Aorta (tissue), 5 donors: ENCODE measurements around the gene CENPK. TPM values are rescaled to one million over a fixed set of nuclear protein-coding genes. Genes with fewer than 3 reads are reported as not detected.
A peak's percentile ranks its signal among the peaks of the same experiment; 100 is the strongest.
"Not testable (repeated sequence)": the region's sequence is repeated elsewhere in the genome, so short reads cannot be mapped to it uniquely, and the experiment has no call there.

Experiments used
- ATAC-seq: fragments of 200-7000 bp; cut with Tn5 transposase; one replicate; pipeline ENCODE4 v1.9.1; 2022; ENCODE audit warnings: moderate library complexity; ENCODE audit not compliant: low FRiP score
- DNase-seq, 2 donors: peaks; one replicate each; pipeline ENCODE4 v3.0.0-alpha.2; 2020
- H3K27ac ChIP-seq, 2 donors: one replicate each; pipeline ENCODE4 v1.5.1; 2013; ENCODE audit warnings: low read length in 2 of 2, mild to moderate bottlenecking in 2 of 2, moderate library complexity in 2 of 2, control low read depth in 1 of 2, inconsistent platforms in 1 of 2, low read depth in 1 of 2
- H3K27me3 ChIP-seq, 2 donors: one replicate each; pipeline ENCODE4 v1.6.1; 2013; ENCODE audit warnings: control low read depth in 1 of 2, low read length in 1 of 2, mild to moderate bottlenecking in 1 of 2, moderate library complexity in 1 of 2; ENCODE audit not compliant: insufficient read depth in 2 of 2, control insufficient read depth in 1 of 2
- H3K36me3 ChIP-seq, 2 donors: one replicate each; pipeline ENCODE4 v1.6.1; 2013; ENCODE audit warnings: control low read depth in 1 of 2, low read length in 1 of 2, mild to moderate bottlenecking in 1 of 2; ENCODE audit not compliant: insufficient read depth in 2 of 2, control insufficient read depth in 1 of 2
- H3K4me1 ChIP-seq, 2 donors: one replicate each; pipeline ENCODE4 v1.6.1; 2013; ENCODE audit warnings: low read length in 2 of 2, control low read depth in 1 of 2, mild to moderate bottlenecking in 1 of 2, moderate library complexity in 1 of 2; ENCODE audit not compliant: insufficient read depth in 2 of 2, control insufficient read depth in 1 of 2
- H3K4me3 ChIP-seq, 2 donors: one replicate each; pipeline ENCODE4 v1.5.1; 2013; ENCODE audit warnings: low read length in 2 of 2, control low read depth in 1 of 2, mild to moderate bottlenecking in 1 of 2
- H3K9me3 ChIP-seq: one replicate; pipeline ENCODE4 v1.6.1; 2013; ENCODE audit warnings: mild to moderate bottlenecking, low read length; ENCODE audit not compliant: control insufficient read depth
- WGBS, 2 donors: extraction: QIAGEN DNeasy Blood & Tissue Kit; methylation state at CpG; one replicate each; pipeline ENCODE4 v1.1.7; 2013; 5-methylcytosine and 5-hydroxymethylcytosine counted together
- intact Hi-C, 2 donors: fragments of 100-400 bp; cut with DNase I; formaldehyde crosslinking; loops; one replicate each; pipeline versions ENCODE4 v1.14.2 to v1.15.0; 2022
- long read RNA-seq, 2 donors: library from polyadenylated mRNA; unstranded; transcript quantifications; one replicate each; pipeline ENCODE4 v2.0.0, GENCODE V29; 2020 to 2021
- polyA plus RNA-seq, 2 donors: library from polyadenylated mRNA; stranded (reverse); fragments of 200-250 nt; gene quantifications; one replicate each; pipeline ENCODE4 v1.2.3, GENCODE V29; 2013
- total RNA-seq, 2 donors: library from RNA; stranded (reverse); fragmentation: NEBNext Ultra II Directional; extraction: Animal tissue kit (Norgen Biotek cat#: 25700); gene quantifications; one replicate each; pipeline ENCODE4 v1.2.1, GENCODE V29; 2021
- donor health status: healthy with polysubstance abuse.
- donor health status: Bipolar disorder and iron deficiency.
- donor health status: DM: no; HTN: no; CAD: no.
- donor health status: DM: no; HTN: no; CAD: no.
- donor health status: DM: yes; HTN: yes; CAD: no.

Gene CENPK
- total RNA-seq (1 to 10 TPM; 3.7 TPM), polyA plus RNA-seq (1 to 10 TPM in 1 of 2 donors, under 1 TPM in 1; 0.05 to 1.9 TPM)
- long read RNA-seq, donor 1, partial matches to known transcripts: 0 of 3 reads
- long read RNA-seq, donor 1, other reads (novel, unspliced or antisense): 3 of 3 reads
- long read RNA-seq, donor 2, partial matches to known transcripts: 0 of 1 reads
- long read RNA-seq, donor 2, other reads (novel, unspliced or antisense): 1 of 1 reads

GRCh38 chr5:65562731-65563701, at the start of gene CENPK, which contains the start of gene PPWD1:
Gene CENPK, minus strand, starts transcription at chr5:65563168. Its CDS starts 8,261 bp downstream, at chr5:65554907.
Gene PPWD1, plus strand, starts transcription at chr5:65563296. Its CDS starts 15 bp downstream, at chr5:65563311.
- intact Hi-C loops: loop anchor here in 1 of 2 donors (2.0 kb wide), 1 partner anchor 62 kb away; the partner anchor contains the start of genes SHLD3, TRAPPC13 and TRIM23
- peak within 1 kb of the TSS; percentile 49 to 89 for H3K4me3 ChIP-seq
- peaks cover 0 to 2% of the 10 kb centered on the region in 2 donors for H3K4me1 ChIP-seq
- peak within 1 kb of the TSS; percentile 45 to 83 for H3K27ac ChIP-seq
- H3K27me3 ChIP-seq: no peaks in the 10 kb centered on the region
- H3K36me3 ChIP-seq: no peaks in the 10 kb centered on the region
- peak; percentile 99 for ATAC-seq
- no peaks in the 10 kb centered on the region for H3K9me3 ChIP-seq
- DNase-seq: peak; percentile 96 to 97
- WGBS, 2 donors: 0% methylated on average over 54 of the region's 54 CpGs

GRCh38 chr5:65612298-65612907, 49.4 kb upstream of the CENPK start:
- intact Hi-C loops: no loop called here
- H3K36me3 ChIP-seq: peaks cover 4 to 6% of the 10 kb centered on the region in 2 donors
- no peaks in the 10 kb centered on the region for H3K4me1 ChIP-seq
- 85 to 86% methylated on average over 4 of the region's 4 CpGs for WGBS, 2 donors
- DNase-seq (no peak), ATAC-seq (no peak)
- no peaks in the 10 kb centered on the region for H3K27me3 ChIP-seq
- H3K4me3 ChIP-seq: no peak overlapping the region
- H3K9me3 ChIP-seq: no peaks in the 10 kb centered on the region
- no peak overlapping the region for H3K27ac ChIP-seq

GRCh38 chr5:65611524-65611923, 48.6 kb upstream of the CENPK start:
- Histone ChIP-seq H3K9me3 (no peaks in the 10 kb centered on the region), H3K4me3 (no peak overlapping the region), H3K27ac (no peak overlapping the region), H3K36me3 (peaks cover 4 to 6% of the 10 kb centered on the region in 2 donors), H3K4me1 (no peaks in the 10 kb centered on the region), H3K27me3 (no peaks in the 10 kb centered on the region)
- intact Hi-C loops: no loop called here
- 84 to 90% methylated on average over 3 of the region's 3 CpGs for WGBS, 2 donors
- ATAC-seq (no peak), DNase-seq (no peak)

- WGBS, 2 donors: 99 to 100% methylated on average over 1 of the region's 1 CpG
- H3K36me3 ChIP-seq, H3K9me3 ChIP-seq, H3K4me3 ChIP-seq, ATAC-seq, intact Hi-C loops, DNase-seq, H3K4me1 ChIP-seq, H3K27ac ChIP-seq, H3K27me3 ChIP-seq: not testable (repeated sequence)
Observed at GRCh38 chr5:65601761-65602160, 38.8 kb upstream of the CENPK start.

- 93 to 97% methylated on average over 2 of the region's 2 CpGs for WGBS, 2 donors
- DNase-seq (no peak), ATAC-seq (no peak)
- Histone ChIP-seq H3K4me1 (no peaks in the 10 kb centered on the region), H3K9me3 (no peaks in the 10 kb centered on the region), H3K36me3 (peaks cover 0 to 4% of the 10 kb centered on the region in 2 donors), H3K27ac (no peak overlapping the region), H3K4me3 (no peak overlapping the region), H3K27me3 (no peaks in the 10 kb centered on the region)
- intact Hi-C loops: no loop called here
Observed at GRCh38 chr5:65588694-65589093, 25.7 kb upstream of the CENPK start.

GRCh38 chr5:65577141-65577540, 14.2 kb upstream of the CENPK start:
- Histone ChIP-seq H3K27me3 (no peaks in the 10 kb centered on the region), H3K4me1 (no peaks in the 10 kb centered on the region), H3K9me3 (no peaks in the 10 kb centered on the region), H3K4me3 (no peak overlapping the region), H3K27ac (no peak overlapping the region), H3K36me3 (peaks cover 3 to 6% of the 10 kb centered on the region in 2 donors)
- DNase-seq (no peak), ATAC-seq (no peak)
- intact Hi-C loops: no loop called here

GRCh38 chr5:65570598-65571226, 7.7 kb upstream of the CENPK start:
- no peak overlapping the region for H3K27ac ChIP-seq
- 82 to 88% methylated on average over 2 of the region's 2 CpGs for WGBS, 2 donors
- DNase-seq (no peak), ATAC-seq (no peak)
- H3K4me1 ChIP-seq: no peaks in the 10 kb centered on the region
- intact Hi-C loops: no loop called here
- H3K36me3 ChIP-seq: peaks cover 0 to 6% of the 10 kb centered on the region in 2 donors
- H3K4me3 ChIP-seq: no peak overlapping the region
- no peaks in the 10 kb centered on the region for H3K27me3 ChIP-seq
- H3K9me3 ChIP-seq: no peaks in the 10 kb centered on the region

- H3K9me3 ChIP-seq: no peaks in the 10 kb centered on the region
- ATAC-seq (no peak), DNase-seq (no peak)
- H3K4me1 ChIP-seq: peaks cover 0 to 2% of the 10 kb centered on the region in 2 donors
- no peak overlapping the region for H3K4me3 ChIP-seq
- intact Hi-C loops: no loop called here
- no peak overlapping the region for H3K27ac ChIP-seq
- 72 to 73% methylated on average over 5 of the region's 5 CpGs for WGBS, 2 donors
- H3K36me3 ChIP-seq: peaks cover 0 to 6% of the 10 kb centered on the region in 2 donors
- H3K27me3 ChIP-seq: no peaks in the 10 kb centered on the region
Observed at GRCh38 chr5:65566505-65566904, 3.5 kb upstream of the CENPK start.
